ENCODE data around the gene BANK1.

DNA sequence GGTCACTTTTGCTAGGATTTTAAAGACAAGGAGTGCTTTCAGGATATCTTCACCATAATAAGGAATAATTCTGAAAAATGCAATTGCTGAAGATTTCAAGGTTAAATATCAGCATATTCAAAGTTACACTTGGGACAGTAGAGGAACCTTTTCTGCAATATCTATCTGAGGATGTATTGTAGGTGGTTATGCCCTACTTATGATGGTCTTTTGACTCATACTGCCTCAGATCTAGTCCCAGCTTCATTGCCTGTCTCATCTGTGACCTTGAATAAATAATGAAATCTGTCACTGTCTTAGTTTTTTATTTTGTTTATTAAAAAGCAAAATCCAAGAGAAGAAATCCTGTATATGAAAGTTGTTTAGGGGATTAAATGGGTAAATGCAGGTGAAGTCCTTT lies 2.9 kb downstream of the BANK1 start:
- TF ChIP-seq CTCF (IDR thresholded peaks at IDR 0.05), result no peak
- no peak for TF ChIP-seq EZH2phosphoT487 (IDR thresholded peaks at IDR 0.05)
- no peak for TF ChIP-seq EZH2 (IDR thresholded peaks at IDR 0.05)
